CD4-positive, alpha-beta T cell treated with Interferon gamma for 1 hour (primary cell): ENCODE results near the gene LPP.

Experiments
- DNase-seq: peaks from one replicate; pipeline ENCODE4 v3.0.0-alpha.2; 2020

The LPP gene

GRCh38 chr3:188534633-188535032 lies 380.7 kb downstream of the LPP start:
- DNase-seq = no peak

- no peak for DNase-seq
Observed at GRCh38 chr3:188537606-188538005, 383.6 kb downstream of the LPP start.

GRCh38 chr3:188539037-188539436 lies 385.1 kb downstream of the LPP start:
- no peak for DNase-seq

GRCh38 chr3:188539631-188540194 lies 385.8 kb downstream of the LPP start:
- no peak for DNase-seq

- DNase-seq = no peak
Observed at GRCh38 chr3:188542196-188542595, 388.2 kb downstream of the LPP start.

DNA sequence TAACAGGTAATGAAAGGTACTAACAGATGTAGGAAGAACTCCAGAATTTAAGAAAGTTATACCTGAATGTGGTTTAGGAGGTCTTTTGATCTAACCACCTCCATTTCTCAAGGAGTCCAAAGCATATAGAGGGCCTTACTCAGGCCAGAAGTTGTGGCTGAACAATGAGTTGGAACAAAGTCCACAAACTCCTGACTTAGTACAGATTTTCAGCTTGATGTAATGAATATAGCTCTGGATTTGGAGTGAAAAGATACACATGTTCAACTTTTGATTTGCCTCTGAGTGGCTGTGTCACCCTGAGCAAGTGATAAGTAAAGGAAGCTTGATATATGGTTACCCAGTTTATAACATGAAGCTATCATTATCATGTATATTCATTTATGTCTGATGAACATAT lies 390.1 kb downstream of the LPP start:
- DNase-seq = no peak

GRCh38 chr3:188546835-188547670 lies 393.1 kb downstream of the LPP start:
- no peak for DNase-seq

DNA sequence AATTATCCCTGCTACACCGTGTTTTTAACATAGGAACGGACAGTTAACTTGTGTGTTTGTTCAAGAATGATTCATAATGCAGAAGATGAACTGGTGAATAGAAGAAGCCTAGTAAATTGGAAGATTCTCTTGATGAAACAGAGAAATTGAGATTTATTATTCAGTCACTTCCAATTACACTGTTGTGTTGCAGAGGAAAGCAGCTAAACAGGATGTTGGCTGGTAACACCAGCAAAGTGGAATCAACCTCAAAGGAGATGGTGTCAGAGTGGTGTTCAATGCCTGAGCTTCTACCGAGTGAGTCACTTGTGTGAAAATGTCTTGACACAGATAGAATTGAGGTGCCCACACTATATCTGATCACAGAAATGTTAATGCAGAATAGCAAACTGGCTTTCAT lies 399.6 kb downstream of the LPP start:
- peak; percentile 19 for DNase-seq

DNA sequence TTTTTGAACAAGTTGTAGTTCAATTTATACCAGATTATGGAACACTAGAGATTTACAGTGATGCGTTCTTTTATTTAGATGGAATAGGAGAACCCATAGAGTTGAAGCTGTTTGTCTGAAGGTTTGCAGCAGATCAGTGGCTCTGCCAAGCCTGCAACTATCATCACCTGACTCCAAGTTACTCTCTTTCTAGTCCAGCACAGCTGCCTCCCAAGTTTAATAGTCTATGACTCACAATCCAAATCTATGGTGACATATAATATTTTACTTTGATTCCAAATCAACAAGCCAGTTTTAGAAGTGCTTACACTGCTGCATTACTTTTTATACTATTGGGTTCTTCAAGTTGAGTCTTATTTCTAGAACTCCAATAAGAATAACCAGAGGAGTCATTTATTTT lies 400.4 kb downstream of the LPP start:
- DNase-seq = no peak

DNA sequence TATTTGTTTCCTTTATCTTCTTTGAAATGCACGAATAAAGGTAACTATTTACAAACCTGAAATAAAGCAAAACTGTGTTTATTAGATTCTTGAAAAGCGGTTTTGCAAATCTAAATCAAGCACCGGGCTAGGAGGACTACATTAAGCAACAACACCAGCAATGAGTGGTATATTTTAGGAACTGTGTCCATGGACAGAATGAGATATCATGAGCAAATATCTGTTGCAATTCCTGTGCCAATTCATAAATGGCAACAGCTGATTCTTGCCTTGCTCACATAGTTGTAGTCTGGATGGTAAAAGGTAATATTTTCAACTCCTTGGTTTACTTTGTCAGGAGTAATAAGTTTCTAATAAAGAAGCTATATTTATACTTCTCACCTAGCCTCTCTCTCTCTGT lies 403.3 kb downstream of the LPP start:
- DNase-seq = no peak

DNA sequence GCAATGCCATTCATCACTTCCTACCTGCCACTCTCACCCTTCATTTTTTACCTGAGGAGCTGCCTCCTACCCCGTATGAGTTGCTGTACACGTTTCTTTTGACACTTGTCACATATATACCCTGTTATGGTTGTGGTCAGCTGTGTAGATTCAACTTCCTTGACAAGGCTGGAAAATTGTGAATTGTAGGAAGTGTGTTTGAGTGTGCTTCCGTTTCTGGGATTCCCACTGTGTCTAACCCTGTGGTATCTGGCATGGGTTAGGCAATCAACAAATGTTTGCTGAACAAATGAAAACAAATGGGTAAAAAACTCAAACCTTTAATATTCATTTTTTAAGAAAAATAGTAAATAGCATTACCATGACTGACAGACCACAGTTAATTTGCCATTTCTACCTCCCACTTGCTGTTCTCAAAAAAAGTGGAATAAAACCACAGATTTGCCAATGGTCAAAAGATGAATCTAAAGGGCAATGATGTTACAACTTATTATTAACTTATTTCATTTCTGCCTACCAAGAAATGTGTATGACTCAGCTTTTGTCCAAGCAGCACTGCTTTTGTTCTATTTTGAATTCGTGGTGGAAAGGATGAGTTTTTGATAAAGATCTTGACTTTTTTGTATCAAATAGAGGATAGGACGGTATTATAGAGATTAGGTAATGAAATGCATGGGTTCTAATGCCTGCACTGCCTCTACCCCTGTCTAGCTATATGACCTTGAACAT lies 404.6 kb downstream of the LPP start:
- DNase-seq = no peak

- no peak for DNase-seq
Observed at GRCh38 chr3:188559072-188559429, 405.1 kb downstream of the LPP start.

DNA sequence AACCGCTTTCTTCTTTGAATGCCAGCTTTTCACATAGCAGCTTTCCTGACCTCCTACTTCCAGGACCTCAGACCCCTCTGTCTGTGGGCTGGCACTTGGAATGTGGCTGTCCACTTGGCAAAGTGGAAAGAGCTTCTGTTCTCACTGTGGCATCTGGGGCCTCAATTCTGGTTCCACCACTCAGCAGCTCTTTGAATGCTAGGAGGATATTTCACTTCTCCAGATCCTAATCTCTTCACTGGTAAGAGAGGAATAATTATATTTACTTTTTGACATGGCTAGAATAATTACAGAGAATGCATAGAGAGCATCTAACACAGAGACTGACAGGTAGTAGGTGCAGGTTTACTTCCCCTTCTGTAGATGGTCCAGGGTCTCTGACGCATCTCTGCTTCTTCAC lies 405.9 kb downstream of the LPP start:
- DNase-seq = no peak

- no peak for DNase-seq
Observed at GRCh38 chr3:188562144-188562543, 408.2 kb downstream of the LPP start.

DNA sequence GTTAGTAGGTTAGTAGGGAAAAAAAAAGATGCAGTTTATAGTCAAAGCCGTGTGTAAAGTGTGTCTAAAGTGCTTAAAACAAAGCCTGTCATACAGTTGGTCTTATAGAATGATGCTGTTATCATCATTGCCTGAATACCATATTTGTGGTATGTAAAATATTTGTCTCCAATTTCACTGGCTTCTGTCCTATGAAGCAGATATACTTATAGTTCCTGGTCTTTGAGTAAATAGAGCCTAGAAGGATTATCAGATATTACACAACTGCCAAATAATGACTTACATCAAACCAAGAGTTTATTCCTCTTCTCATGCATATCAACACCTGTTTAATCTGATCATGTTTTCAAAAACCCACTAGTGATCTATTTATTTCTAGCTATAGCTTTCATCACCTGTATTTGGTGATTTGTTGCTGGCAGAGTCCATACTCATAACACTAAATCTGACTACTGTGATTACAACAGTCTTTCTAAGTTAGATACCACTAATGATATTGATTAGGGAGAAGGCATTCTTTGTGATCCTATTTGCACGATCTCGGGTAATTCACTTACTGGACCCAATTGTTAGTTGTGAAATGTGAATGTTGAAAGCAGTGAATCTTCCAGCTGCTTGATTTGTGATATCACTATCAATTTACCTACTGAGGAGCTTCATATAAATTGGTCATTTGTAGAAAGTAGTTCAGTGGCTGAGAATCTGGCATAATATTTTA lies 413.7 kb downstream of the LPP start:
- DNase-seq = no peak

GRCh38 chr3:188568736-188569135 lies 414.8 kb downstream of the LPP start:
- DNase-seq = no peak

GRCh38 chr3:188571531-188572095 lies 417.7 kb downstream of the LPP start:
- no peak for DNase-seq

GRCh38 chr3:188573291-188573940 lies 419.5 kb downstream of the LPP start:
- DNase-seq = peak; percentile 14

GRCh38 chr3:188573956-188574355 lies 420.0 kb downstream of the LPP start:
- DNase-seq = no peak

GRCh38 chr3:188574885-188575284 lies 420.9 kb downstream of the LPP start:
- no peak for DNase-seq

- no peak for DNase-seq
Observed at GRCh38 chr3:188575501-188575900, 421.5 kb downstream of the LPP start.

- DNase-seq = no peak
Observed at GRCh38 chr3:188577539-188577938, 423.6 kb downstream of the LPP start.
